IMR-90 (cell line): Measurements from ENCODE around the gene USP6NL. TPM values are rescaled to one million over a fixed set of nuclear protein-coding genes. Genes with fewer than 3 reads are reported as not detected.
A peak's percentile ranks its signal among the peaks of the same experiment; 100 is the strongest.

Source experiments
- ATAC-seq: fragments of 200-7000 bp; cut with Tn5 transposase; 2 replicates; pipeline ENCODE4 v1.9.1; 2020; ENCODE audit warnings: low read depth, mild to moderate bottlenecking, moderate library complexity
- BruUV-seq: library from RNA; stranded (reverse); fragments of 400-500 nt; replicated peaks from 2 replicates; lab custom pipeline; 2021; lab: Mats Ljungman, UMichigan
- CTCF ChIA-PET: fragments of 300-600 bp; formaldehyde crosslinking; extraction: SDS; loops from one replicate; lab custom pipeline; 2021; ENCODE audit warnings: antibody characterized with exemption; lab: Yijun Ruan, JAX
- POLR2A ChIA-PET: fragments of 300-600 bp; sonication (Branson Sonifier 250); formaldehyde crosslinking; loops from one replicate; lab custom pipeline; 2022; ENCODE audit warnings: antibody characterized with exemption; ENCODE audit not compliant: unreplicated experiment; lab: Charles Lee
- DNase-seq: peaks from one replicate; pipeline ENCODE4 v3.0.0; 2013
- H2AFZ ChIP-seq: replicated peaks from 2 replicates; pipeline ENCODE3; 2013; ENCODE audit warnings: low read length, mild to moderate bottlenecking; ENCODE audit not compliant: poor library complexity
- H2AK5ac ChIP-seq: 2 replicates; pipeline ENCODE4 v1.6.1; 2013; ENCODE audit warnings: low read depth, low read length, inconsistent platforms
- H2AK9ac ChIP-seq: replicated peaks from 2 replicates; pipeline ENCODE3; 2013; ENCODE audit warnings: mild to moderate bottlenecking, low read depth, low read length, moderate library complexity; ENCODE audit not compliant: poor library complexity
- H2BK120ac ChIP-seq: 2 replicates; pipeline ENCODE4 v1.6.1; 2013; ENCODE audit warnings: low read depth, low read length, inconsistent platforms
- H2BK15ac ChIP-seq: 3 replicates; pipeline ENCODE4 v1.6.1; 2013; ENCODE audit warnings: low read depth, low read length, inconsistent platforms
- H2BK20ac ChIP-seq: 2 replicates; pipeline ENCODE4 v1.6.1; 2013; ENCODE audit warnings: low read depth, mild to moderate bottlenecking, inconsistent platforms, low read length, moderate library complexity
- H2BK5ac ChIP-seq: 2 replicates; pipeline ENCODE4 v1.6.1; 2013; ENCODE audit warnings: mild to moderate bottlenecking, low read depth, low read length, inconsistent platforms; ENCODE audit not compliant: poor library complexity, severe bottlenecking
- H3K14ac ChIP-seq: replicated peaks from 2 replicates; pipeline ENCODE4 v1.6.1; 2013; ENCODE audit warnings: low read depth, low read length, inconsistent platforms
- H3K18ac ChIP-seq: 2 replicates; pipeline ENCODE4 v1.6.1; 2013; ENCODE audit warnings: low read depth, low read length, control low read depth
- H3K23ac ChIP-seq: 2 replicates; pipeline ENCODE4 v1.6.1; 2013; ENCODE audit warnings: low read depth, low read length, inconsistent platforms
- H3K27ac ChIP-seq: 2 replicates; pipeline ENCODE4 v1.5.1; 2013; ENCODE audit warnings: mild to moderate bottlenecking, control low read depth, low read length; ENCODE audit not compliant: insufficient read depth
- H3K27me3 ChIP-seq: 2 replicates; pipeline ENCODE4 v1.6.1; 2013; ENCODE audit warnings: low read length; ENCODE audit not compliant: control insufficient read depth, insufficient read depth
- H3K36me3 ChIP-seq: 2 replicates; pipeline ENCODE4 v1.6.1; 2013; ENCODE audit warnings: low read length, mixed read lengths; ENCODE audit not compliant: control insufficient read depth, insufficient read depth
- H3K4ac ChIP-seq: 2 replicates; pipeline ENCODE4 v1.6.1; 2013; ENCODE audit warnings: low read depth, low read length, inconsistent platforms
- H3K4me1 ChIP-seq: 2 replicates; pipeline ENCODE4 v1.6.1; 2013; ENCODE audit warnings: low read length, mixed read lengths; ENCODE audit not compliant: control insufficient read depth, insufficient read depth
- H3K4me2 ChIP-seq: 2 replicates; pipeline ENCODE4 v1.6.1; 2013; ENCODE audit warnings: low read depth, mild to moderate bottlenecking, control low read depth, low read length, moderate library complexity
- H3K4me3 ChIP-seq: 2 replicates; pipeline ENCODE4 v1.5.1; 2013; ENCODE audit warnings: low read depth, mild to moderate bottlenecking, control low read depth, low read length, moderate library complexity; ENCODE audit not compliant: insufficient read depth
- H3K56ac ChIP-seq: 2 replicates; pipeline ENCODE4 v1.6.1; 2013; ENCODE audit warnings: low read length, inconsistent platforms; ENCODE audit not compliant: insufficient read depth; ENCODE audit errors: extremely low read depth
- H3K79me1 ChIP-seq, 2 experiments: 2 replicates each; pipeline ENCODE4 v1.6.1; 2013; ENCODE audit warnings: low read length in 2 of 2, inconsistent platforms in 1 of 2, low read depth in 1 of 2
- H3K9ac ChIP-seq: 2 replicates; pipeline ENCODE4 v1.6.1; 2013; ENCODE audit warnings: low read depth, low read length, control low read depth
- H3K9me1 ChIP-seq: 2 replicates; pipeline ENCODE4 v1.6.1; 2013; ENCODE audit warnings: low read length, inconsistent platforms; ENCODE audit not compliant: insufficient read depth
- H3K9me3 ChIP-seq: 2 replicates; pipeline ENCODE4 v1.6.1; 2013; ENCODE audit warnings: low read length; ENCODE audit not compliant: control insufficient read depth, insufficient read depth
- H4K20me1 ChIP-seq: 2 replicates; pipeline ENCODE4 v1.6.1; 2013; ENCODE audit warnings: low read length, inconsistent platforms; ENCODE audit not compliant: insufficient read depth
- H4K5ac ChIP-seq: 2 replicates; pipeline ENCODE4 v1.6.1; 2013; ENCODE audit warnings: mild to moderate bottlenecking, low read depth, low read length, control low read depth
- H4K8ac ChIP-seq, 2 experiments: 2 replicates each; pipeline ENCODE4 v1.6.1; 2013; ENCODE audit warnings: low read depth in 2 of 2, low read length in 2 of 2, control low read depth in 1 of 2, inconsistent platforms in 1 of 2
- H4K91ac ChIP-seq: 2 replicates; pipeline ENCODE4 v1.6.1; 2013; ENCODE audit warnings: low read depth, low read length, inconsistent platforms; ENCODE audit not compliant: insufficient read depth
- CEBPB ChIP-seq: IDR thresholded peaks from 2 replicates; pipeline ENCODE4 v1.6.1; 2012; ENCODE audit warnings: low read depth, low read length, improper control_type of control experiment
- CHD1 ChIP-seq: IDR thresholded peaks from 2 replicates; pipeline ENCODE4 v1.6.1; 2012; ENCODE audit warnings: low read depth, low read length, improper control_type of control experiment
- ELK1 ChIP-seq: fragments of 150-350 bp; IDR thresholded peaks from 2 replicates; pipeline ENCODE4 v1.6.1; 2016; ENCODE audit warnings: low read depth, mild to moderate bottlenecking, low read length, moderate library complexity, borderline replicate concordance
- FOS ChIP-seq: fragments of 150-350 bp; IDR thresholded peaks from 2 replicates; pipeline ENCODE4 v1.6.1; 2016; ENCODE audit warnings: low read depth, low read length
- SMC3 ChIP-seq: fragments of 150-350 bp; IDR thresholded peaks from 2 replicates; pipeline ENCODE4 v1.6.1; 2016; ENCODE audit warnings: low read depth, mild to moderate bottlenecking, antibody characterized with exemption, low read length, moderate library complexity
- WGBS, 2 experiments: methylation state at CpG; one replicate each; pipeline versions ENCODE4 v1.1.5 to v1.1.7; 2013; ENCODE audit warnings: missing lambda C conversion rate in 2 of 2; ENCODE audit not compliant: insufficient read length in 1 of 2; ENCODE audit errors: extremely low coverage in 2 of 2; 5-methylcytosine and 5-hydroxymethylcytosine counted together
- dilution Hi-C: fragments of 300-500 bp; cut with HindIII; formaldehyde crosslinking; loops from one replicate; pipeline ENCODE4 v1.14.3; 2018; ENCODE audit warnings: low sequenced_read_pairs; ENCODE audit not compliant: unreplicated experiment
- in situ Hi-C: fragments of 300-500 bp; cut with MboI; formaldehyde crosslinking; loops from 3 replicates; pipeline ENCODE4 v1.14.3; 2019; ENCODE audit warnings: low sequenced_read_pairs, inconsistent platforms, mixed read lengths
- intact Hi-C: fragments of 100-400 bp; cut with micrococcal nuclease; formaldehyde crosslinking; loops from 2 replicates; pipeline ENCODE4 v1.10.0; 2022
- polyA plus RNA-seq, 3 experiments: library from polyadenylated mRNA; depleted of rRNA; stranded (reverse); fragments of >200 nt; gene quantifications; 2 replicates each; pipeline ENCODE4 v1.2.3, GENCODE V29; 2012; ENCODE audit warnings: low replicate concordance in 1 of 3
- total RNA-seq: library from RNA; depleted of rRNA; stranded (reverse); fragments of >200 nt; gene quantifications from 2 replicates; pipeline ENCODE4 v1.2.3, GENCODE V29; 2012

Gene USP6NL
- total and polyA plus RNA-seq, 2 of the 4 experiments (the other 2 are of a cell fraction): 7.8 to 9.1 TPM

- no peak overlapping the region for H2AFZ ChIP-seq
- peaks cover 6% of the 10 kb centered on the region for H3K9me1 ChIP-seq
- no peak overlapping the region for H4K5ac ChIP-seq
- in situ Hi-C loops: no loop called here
- intact Hi-C loops: no loop called here
- ChIA-PET POLR2A (no interaction called here), CTCF (interaction anchor here (1.0 kb wide), 1 partner anchor 9 kb away, joined by 6 read pairs; no protein-coding TSS in a partner anchor)
- H4K20me1 ChIP-seq: peaks cover 13% of the 10 kb centered on the region
- H3K18ac ChIP-seq: no peak overlapping the region; the same call in 1 of the 2 replicates
- WGBS, 2 experiments: no CpG with 5 or more reads among the region's 2 CpGs
- no peak overlapping the region; the same call in 1 of the 2 replicates for H4K91ac ChIP-seq
- H2BK120ac ChIP-seq: peak overlapping the region; percentile 39; the same call in 1 of the 2 replicates
- no peak overlapping the region for H2BK15ac ChIP-seq
- H3K56ac ChIP-seq: no peak overlapping the region
- H2AK5ac ChIP-seq: peak overlapping the region; percentile 68
- no peaks in the 10 kb centered on the region for H3K27me3 ChIP-seq
- dilution Hi-C loops: no loop called here
- DNase-seq: peak; percentile 51
- peak; percentile 8; the same call in 1 of the 2 replicates for TF ChIP-seq FOS
- TF ChIP-seq SMC3: no peak
- TF ChIP-seq ELK1: no peak
- TF ChIP-seq CHD1: no peak
- TF ChIP-seq CEBPB: peak; percentile 52; the same call in 1 of the 2 replicates
- H2AK9ac ChIP-seq: no peak overlapping the region
- peaks cover 18% of the 10 kb centered on the region in 2 experiments for H3K79me1 ChIP-seq
- no peak overlapping the region for H3K27ac ChIP-seq
- no peak overlapping the region for H2BK5ac ChIP-seq
- H3K14ac ChIP-seq: 0 out of 2 replicates have a peak overlapping the region, but pooled peaks have one; percentile 16
- no TSS peak for BruUV-seq
- H3K9me3 ChIP-seq: no peaks in the 10 kb centered on the region
- H3K4ac ChIP-seq: peak overlapping the region; percentile 48; the same call in 1 of the 2 replicates
- H3K23ac ChIP-seq: peak overlapping the region; percentile 48; the same call in 1 of the 2 replicates
- H2BK20ac ChIP-seq: no peak overlapping the region
- no peak overlapping the region for H3K9ac ChIP-seq
- no peak overlapping the region for H3K4me2 ChIP-seq
- no peak overlapping the region for H3K4me3 ChIP-seq
- peak overlapping the region in 1 of 2 experiments; percentile 23; a peak in 1 of 4 replicates for H4K8ac ChIP-seq
- H3K4me1 ChIP-seq: peaks cover 3% of the 10 kb centered on the region
- no peaks in the 10 kb centered on the region for H3K36me3 ChIP-seq
- peak; percentile 77 for ATAC-seq
These were observed 72.1 kb downstream of the USP6NL start for GRCh38 chr10:11539191-11539868.
